Epithelial cell of prostate (primary cell): ENCODE measurements around the gene ALDOC.
A peak's percentile ranks its signal among the peaks of the same experiment; 100 is the strongest.
"Not testable (repeated sequence)": the region's sequence is repeated elsewhere in the genome, so short reads cannot be mapped to it uniquely, and the experiment has no call there.

Experiments
- DNase-seq: peaks from one replicate; pipeline ENCODE4 v3.0.0-alpha.2; 2011; ENCODE audit warnings: low read depth, low spot score
- H3K27ac ChIP-seq: fragments of 450-650 bp; 2 replicates; pipeline ENCODE4 v1.5.1; 2017; ENCODE audit warnings: mild to moderate bottlenecking

The ALDOC gene

DNA sequence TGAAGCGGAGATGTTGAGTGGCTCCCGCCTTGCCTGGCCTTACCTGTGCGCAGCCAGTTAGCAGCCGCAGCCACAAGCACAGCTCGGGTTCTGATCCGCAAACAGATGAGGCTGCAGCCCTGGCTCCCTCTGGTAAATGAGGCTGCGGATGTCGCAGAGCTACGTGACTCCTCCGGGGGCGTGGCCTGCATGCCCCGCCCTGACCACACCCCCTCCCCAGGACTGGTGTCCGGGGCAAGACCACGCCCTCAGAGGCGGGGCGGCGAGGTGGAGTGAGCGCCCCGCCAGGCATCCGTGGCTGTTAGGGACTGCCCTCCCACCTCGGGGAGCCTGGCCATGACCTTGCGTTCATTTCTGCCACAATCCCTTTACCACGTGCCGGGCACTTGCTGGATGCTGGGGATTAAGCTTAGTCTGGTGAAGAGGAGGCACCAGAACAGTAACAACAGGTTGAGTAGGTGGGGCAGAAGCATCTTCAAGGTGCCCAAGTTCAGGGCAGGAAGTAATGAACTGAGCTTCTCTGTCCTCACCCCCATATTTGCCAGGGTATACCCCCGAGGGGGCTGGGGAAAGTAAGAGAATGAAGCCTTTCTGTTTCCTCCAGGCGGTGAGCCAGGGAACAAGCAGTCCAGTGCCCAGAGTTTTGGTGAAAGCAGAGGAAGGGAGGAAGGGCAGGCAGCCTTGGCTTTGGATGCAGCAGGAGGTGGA, at the start of gene ALDOC:
Gene ALDOC (minus strand): TSS at position 138 of the 708 bp plus-strand sequence. CDS start 1,363 bp downstream, outside the sequence.
- DNase-seq, result peak; percentile 69
- H3K27ac ChIP-seq, result no peak within 1 kb of the TSS

DNA sequence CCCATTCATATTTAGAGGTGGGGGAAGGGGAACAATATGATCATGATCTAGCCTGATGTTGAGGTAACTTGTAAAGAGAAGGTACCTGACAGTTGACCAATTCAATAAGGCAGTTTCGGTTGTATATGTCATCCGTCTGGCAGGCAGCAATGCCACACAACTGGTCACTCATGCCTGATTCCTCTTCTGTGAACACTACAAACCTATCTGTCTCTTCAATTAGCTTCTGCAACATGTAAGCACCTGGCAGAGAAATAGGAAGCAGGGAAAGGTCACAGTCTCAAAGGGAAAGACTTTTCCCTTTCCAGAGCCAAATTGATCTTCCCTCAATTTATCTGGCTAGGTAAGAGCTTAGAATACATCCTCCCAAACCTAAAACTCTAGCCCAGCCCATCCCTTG, 47.5 kb upstream of the ALDOC start:
- H3K27ac ChIP-seq, result no peak overlapping the region
- DNase-seq, result no peak

- H3K27ac ChIP-seq, result no peak overlapping the region
- no peak for DNase-seq
These were observed 47.0 kb upstream of the ALDOC start for GRCh38 chr17:28623696-28624095.

DNA sequence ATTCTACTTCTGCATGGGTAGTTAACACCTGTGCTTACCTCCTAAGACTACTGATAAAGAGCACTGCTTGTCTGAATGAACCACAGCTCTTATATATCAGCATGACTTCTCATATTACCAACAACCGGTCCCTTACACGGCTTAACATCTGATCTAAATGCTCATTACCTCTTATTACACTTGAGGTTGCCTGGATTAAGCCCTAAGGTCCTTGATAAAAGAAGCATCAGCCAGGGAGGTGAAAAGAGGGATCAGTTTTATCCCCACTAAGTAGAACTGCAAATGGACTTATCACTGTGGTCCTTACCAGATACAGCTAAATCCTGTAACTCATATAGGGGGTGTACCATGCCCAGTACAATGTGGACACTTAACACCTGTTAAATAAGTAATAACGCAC, 45.5 kb upstream of the ALDOC start:
- no peak overlapping the region for H3K27ac ChIP-seq
- DNase-seq, result no peak

GRCh38 chr17:28620010-28620409, 43.3 kb upstream of the ALDOC start:
- no peak overlapping the region for H3K27ac ChIP-seq

DNA sequence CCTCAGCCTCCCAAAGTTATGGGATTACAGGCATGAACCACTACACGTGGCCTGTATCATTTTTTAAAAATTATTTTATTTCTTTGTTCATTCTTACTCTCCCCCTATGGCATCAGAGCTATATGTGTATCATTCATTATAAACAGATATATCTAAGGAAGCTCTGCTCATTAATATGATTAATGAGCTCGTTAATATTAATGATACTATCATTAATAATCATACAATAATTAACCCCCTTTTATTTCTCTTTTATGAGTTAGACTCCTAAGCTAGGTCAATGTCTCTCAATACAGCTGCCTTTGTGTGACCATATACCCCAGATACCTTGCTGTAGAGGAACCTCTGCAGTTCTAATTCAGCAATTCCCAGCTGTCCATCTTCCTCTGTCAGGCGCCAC, 41.8 kb upstream of the ALDOC start:
- DNase-seq, result no peak
- H3K27ac ChIP-seq, result no peak overlapping the region

More at GRCh38 chr17:28620010-28620409, 43.3 kb upstream of the ALDOC start:
- DNase-seq, result no peak

- no peak for DNase-seq
- no peak overlapping the region for H3K27ac ChIP-seq
These were observed 39.6 kb upstream of the ALDOC start for GRCh38 chr17:28616281-28616680.

GRCh38 chr17:28615260-28615940, 38.7 kb upstream of the ALDOC start:
- no peak overlapping the region for H3K27ac ChIP-seq
- DNase-seq, result no peak

DNA sequence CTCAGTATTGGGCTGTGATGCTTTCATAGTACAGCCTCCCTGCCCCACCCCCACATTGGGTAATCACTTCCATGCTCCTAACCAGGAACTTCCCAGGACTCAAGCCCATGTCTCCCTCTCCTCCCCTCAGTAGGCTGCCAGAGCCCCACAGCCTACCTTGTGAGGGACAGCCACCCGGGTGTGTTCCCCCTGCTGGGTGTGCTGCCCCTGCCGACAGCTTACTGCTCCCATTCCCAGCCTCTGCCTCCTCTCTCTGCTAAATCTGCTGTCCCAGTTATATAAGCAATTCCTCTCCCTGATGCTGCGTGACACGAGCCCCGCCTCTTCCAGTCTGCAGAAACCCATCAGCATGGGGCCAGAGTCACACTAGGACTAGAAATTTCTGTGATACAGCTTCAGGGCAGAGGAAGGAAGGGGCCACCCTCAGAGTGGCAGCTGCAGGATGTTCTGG, 37.3 kb upstream of the ALDOC start, which contains the start of gene RSKR:
Gene RSKR (minus strand): TSS at position 255 of the 451 bp plus-strand sequence. CDS start 24 bp downstream, at position 231.
- H3K27ac ChIP-seq, result no peak within 1 kb of the TSS
- no peak for DNase-seq

DNA sequence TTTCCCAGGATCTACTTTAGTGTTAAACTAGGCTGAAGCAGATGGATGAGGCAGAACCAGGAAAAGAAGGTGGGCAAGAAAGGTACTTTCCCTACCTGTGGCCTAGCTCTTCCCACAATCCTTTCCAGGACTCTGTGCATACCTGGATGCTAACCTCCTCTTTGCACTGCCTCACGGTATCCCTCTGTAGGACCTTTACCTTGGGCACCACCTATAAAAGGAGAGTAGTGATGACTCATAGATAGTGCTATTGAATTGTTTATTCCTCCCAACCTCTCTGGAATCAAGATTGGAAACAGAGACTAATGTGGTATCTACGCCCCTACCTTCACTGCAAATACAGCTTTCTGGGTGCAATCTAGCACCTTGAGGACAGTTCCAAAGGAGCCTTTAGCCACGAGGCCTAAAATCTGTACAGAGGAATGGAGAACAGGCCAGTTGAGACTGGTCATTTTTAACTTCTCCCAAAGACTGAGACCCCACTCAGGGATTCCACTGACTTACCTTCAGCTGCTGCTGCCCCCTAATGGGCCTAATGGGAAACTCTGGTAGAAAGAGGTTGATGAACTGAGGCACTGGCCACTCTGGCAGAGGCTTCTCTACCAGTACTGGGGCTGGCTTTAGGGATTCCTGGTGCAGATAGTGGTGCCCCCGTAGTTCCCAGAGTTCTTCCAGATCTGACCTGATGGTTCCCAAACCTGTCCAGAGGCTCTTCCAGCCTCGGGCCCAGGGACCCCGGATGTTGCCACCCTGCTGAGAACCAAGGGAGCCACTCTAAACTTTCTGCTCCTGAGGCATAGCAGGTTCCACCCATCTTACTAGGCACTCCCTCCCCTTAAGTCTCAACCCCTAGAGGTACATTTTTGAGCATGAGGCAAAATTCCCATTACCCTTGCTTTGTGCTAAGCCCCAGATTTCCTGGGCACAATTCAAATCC, 36.5 kb upstream of the ALDOC start:
- no peak for DNase-seq
- H3K27ac ChIP-seq, result no peak overlapping the region

DNA sequence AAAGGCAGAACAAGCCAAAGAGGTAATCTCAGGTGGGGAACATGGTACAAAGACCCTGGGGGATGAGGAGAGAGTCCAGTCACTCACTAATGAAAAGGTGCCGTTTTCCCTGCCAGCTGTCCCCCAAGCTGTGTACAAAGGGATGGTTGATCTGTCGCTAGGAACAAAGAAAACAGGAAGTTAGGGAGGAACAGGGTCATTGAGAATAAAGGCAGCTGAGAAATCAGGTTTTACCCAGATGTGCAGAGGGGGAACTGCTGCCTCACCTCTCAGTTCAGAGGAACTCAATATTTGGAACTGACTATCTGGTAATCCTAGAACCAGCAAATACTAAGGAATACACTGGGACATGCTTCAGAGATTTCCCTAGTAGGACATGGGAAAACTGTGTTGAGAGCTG, 35.8 kb upstream of the ALDOC start:
- no peak for DNase-seq
- no peak overlapping the region for H3K27ac ChIP-seq

DNA sequence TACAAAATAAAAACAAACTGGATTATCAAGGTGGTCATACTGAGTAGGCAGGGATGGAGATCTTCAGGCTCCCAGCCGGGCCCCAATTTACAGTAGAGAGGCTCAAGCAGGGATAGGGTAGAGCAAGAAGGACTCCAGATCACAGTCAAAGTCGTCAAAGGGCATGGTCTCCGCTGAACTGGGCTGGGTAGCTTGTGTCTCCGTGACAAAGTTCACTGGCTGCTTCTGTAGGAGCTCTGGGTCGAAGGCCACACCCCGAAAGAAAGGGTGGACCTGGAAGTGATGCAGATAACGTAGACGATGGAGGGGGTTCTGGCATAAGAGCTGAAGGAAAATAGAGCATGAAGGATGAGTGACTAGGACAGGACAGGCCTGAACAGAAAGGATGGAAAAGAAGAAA, 33.7 kb upstream of the ALDOC start:
- DNase-seq, result no peak
- no peak overlapping the region for H3K27ac ChIP-seq

GRCh38 chr17:28604031-28604430, 27.3 kb upstream of the ALDOC start:
- H3K27ac ChIP-seq, DNase-seq: not testable (repeated sequence)

- peak overlapping the region; percentile 86 for H3K27ac ChIP-seq
- peak; percentile 68 for DNase-seq
These were observed 22.9 kb upstream of the ALDOC start for GRCh38 chr17:28599311-28600184.

GRCh38 chr17:28598799-28599310, 22.2 kb upstream of the ALDOC start, which contains the start of gene SPAG5:
Gene SPAG5 (minus strand): TSS chr17:28599025. CDS start chr17:28598946, 79 bp downstream.
- peak; percentile 29 for DNase-seq
- H3K27ac ChIP-seq, result peak within 1 kb of the TSS; percentile 86

GRCh38 chr17:28598389-28598788, 21.7 kb upstream of the ALDOC start:
- no peak overlapping the region for H3K27ac ChIP-seq
- no peak for DNase-seq

GRCh38 chr17:28597606-28598383, 21.1 kb upstream of the ALDOC start:
- H3K27ac ChIP-seq, result no peak overlapping the region
- DNase-seq, result no peak

DNA sequence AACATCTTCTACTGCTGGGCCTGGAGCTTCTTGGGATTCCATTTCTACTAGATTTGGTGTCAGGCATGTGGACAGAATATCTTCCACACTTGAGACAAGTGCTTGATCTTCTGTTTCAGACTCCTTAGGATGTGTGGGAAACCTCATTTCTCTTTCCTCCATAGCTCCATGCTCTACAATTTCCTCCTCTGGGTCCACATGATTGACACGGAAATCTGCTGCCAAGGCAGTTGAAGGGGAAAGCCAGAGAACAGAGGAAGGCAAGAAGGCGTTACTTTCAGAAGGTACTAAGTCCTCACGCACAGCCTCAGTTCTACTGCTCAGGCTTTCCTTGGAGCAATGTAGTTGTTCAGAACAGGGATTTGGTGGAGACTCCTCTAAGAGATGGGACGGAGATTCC, 15.6 kb upstream of the ALDOC start:
- no peak for DNase-seq
- no peak overlapping the region for H3K27ac ChIP-seq
